ENCODE results near the gene TAX1BP1.
A peak's percentile ranks its signal among the peaks of the same experiment; 100 is the strongest.

TAX1BP1 gene

GRCh38 chr7:27739909-27740448, at the start of gene TAX1BP1:
Gene TAX1BP1 (plus strand): TSS chr7:27740162. CDS start chr7:27748525, 8,363 bp downstream.
- ATAC-seq, result peak; percentile 96
- peak within 1 kb of the TSS; percentile 96 for H3K4me3 Mint-ChIP-seq
- H3K27ac Mint-ChIP-seq, result peak within 1 kb of the TSS; percentile 100
- DNase-seq (ENCODE audit: low spot score in 2 of 2), result peak; percentile 85 to 96
- no peaks in the 10 kb centered on the region for H3K9me3 Mint-ChIP-seq
- peaks cover 38% of the 10 kb centered on the region for H3K4me1 Mint-ChIP-seq
- H3K36me3 Mint-ChIP-seq, result peaks cover 41% of the 10 kb centered on the region

GRCh38 chr7:27690649-27691048, 49.3 kb upstream of the TAX1BP1 start:
- Mint-ChIP-seq H3K27ac (no peak overlapping the region), H3K4me3 (no peak overlapping the region), H3K9me3 (no peaks in the 10 kb centered on the region), H3K4me1 (no peaks in the 10 kb centered on the region), H3K36me3 (no peaks in the 10 kb centered on the region)
- no peak for ATAC-seq
- DNase-seq (ENCODE audit: low spot score in 2 of 2), result no peak

DNA sequence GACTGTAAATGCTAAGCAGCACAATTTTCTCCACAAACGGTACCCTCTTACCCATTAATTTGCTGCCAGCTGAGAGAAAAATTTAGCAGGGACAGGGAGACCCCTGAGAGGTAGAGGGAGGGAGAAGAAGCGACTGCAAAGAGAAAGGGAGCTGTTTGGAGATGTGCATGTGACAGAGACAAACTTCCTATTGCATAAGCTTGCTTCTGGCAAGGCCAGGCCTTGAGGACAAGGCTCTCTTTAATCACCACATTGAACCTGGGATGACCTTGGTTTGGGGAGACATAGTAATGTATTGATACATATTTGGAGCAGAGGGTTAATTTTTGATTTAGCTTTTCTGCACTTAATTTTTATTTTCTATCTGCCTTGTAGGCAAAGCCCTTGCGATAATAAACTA, 46.2 kb upstream of the TAX1BP1 start:
- ATAC-seq (no peak), DNase-seq (ENCODE audit: low spot score in 2 of 2) (no peak)
- Mint-ChIP-seq H3K36me3 (no peaks in the 10 kb centered on the region), H3K4me3 (no peak overlapping the region), H3K9me3 (no peaks in the 10 kb centered on the region), H3K27ac (no peak overlapping the region), H3K4me1 (peaks cover 6% of the 10 kb centered on the region)

DNA sequence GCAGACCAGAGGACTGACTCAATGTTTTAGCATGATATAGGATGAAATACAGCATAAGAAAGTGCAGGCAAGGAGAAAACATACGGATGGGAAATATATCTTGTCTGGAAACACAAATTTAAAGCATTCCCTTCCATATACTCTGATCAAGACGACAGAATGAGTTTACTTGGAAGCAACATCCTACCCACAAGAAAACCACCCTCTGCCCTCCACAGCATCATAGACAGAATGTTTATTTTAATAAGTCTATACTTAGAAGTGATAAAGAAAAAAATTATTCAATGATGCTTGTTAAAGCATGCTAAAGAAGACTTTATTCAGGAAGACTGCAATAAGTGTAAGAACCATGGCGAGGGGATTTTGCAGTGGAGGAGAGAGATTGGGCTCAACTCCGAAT, 44.9 kb upstream of the TAX1BP1 start:
- ATAC-seq (no peak), DNase-seq (ENCODE audit: low spot score in 2 of 2) (no peak)
- Mint-ChIP-seq H3K27ac (no peak overlapping the region), H3K9me3 (no peaks in the 10 kb centered on the region), H3K4me3 (no peak overlapping the region), H3K36me3 (no peaks in the 10 kb centered on the region), H3K4me1 (peaks cover 6% of the 10 kb centered on the region)

DNA sequence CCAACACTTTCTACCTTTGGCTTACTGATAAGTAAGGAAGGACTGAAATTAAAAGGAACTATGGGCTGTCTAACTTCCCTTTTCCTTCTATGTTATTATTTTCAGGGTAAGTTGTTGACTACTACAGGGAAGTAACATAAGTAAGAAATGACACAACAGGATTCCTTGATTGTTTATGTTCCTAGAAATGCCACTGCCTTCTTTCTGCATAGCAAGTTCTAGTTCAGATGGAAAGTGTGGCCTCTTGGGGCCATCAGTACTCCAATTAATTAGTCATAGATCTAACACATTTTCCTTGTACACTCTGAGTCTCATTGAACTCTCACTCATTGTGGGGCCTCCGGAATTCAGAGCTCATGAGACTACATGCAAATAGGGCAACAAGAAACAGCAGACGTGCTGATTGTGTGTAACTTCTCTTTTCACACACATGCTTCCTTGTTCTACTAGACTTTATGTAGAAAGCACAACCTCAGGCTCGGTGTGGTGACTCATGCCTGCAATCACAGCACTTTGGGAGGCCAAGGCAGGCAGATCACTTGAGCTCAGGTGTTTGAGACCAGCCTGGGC, 42.0 kb upstream of the TAX1BP1 start:
- no peak overlapping the region for H3K27ac Mint-ChIP-seq

DNA sequence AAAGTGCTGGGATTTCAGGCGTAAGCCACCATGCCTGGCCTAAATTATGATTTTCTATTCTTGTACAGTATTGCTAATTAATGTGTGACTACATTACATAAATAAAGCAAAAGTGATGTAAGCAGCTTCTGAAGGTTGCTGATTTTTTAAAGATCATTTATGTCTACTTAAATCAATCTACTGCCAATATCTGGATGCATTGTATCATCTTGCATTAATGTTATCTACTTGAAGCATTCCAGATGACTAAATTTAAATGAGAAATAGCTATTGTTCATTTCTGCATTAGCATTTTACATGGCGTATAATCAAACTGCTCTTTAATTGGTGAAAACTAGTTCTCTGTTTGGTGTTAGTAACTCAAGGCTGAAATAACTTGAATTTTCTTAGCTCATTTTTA, 40.2 kb upstream of the TAX1BP1 start:
- H3K4me3 Mint-ChIP-seq, result no peak overlapping the region
- no peak overlapping the region for H3K27ac Mint-ChIP-seq
- H3K9me3 Mint-ChIP-seq, result no peaks in the 10 kb centered on the region
- ATAC-seq (no peak), DNase-seq (ENCODE audit: low spot score in 2 of 2) (no peak)
- no peaks in the 10 kb centered on the region for H3K36me3 Mint-ChIP-seq
- peaks cover 6% of the 10 kb centered on the region for H3K4me1 Mint-ChIP-seq

More for the DNA sequence above, 42.0 kb upstream of the TAX1BP1 start:
- H3K4me1 Mint-ChIP-seq, result peaks cover 6% of the 10 kb centered on the region
- H3K4me3 Mint-ChIP-seq, result no peak overlapping the region
- no peaks in the 10 kb centered on the region for H3K36me3 Mint-ChIP-seq
- H3K9me3 Mint-ChIP-seq, result no peaks in the 10 kb centered on the region
- ATAC-seq (peak; percentile 83), DNase-seq (ENCODE audit: low spot score in 2 of 2) (no peak)

DNA sequence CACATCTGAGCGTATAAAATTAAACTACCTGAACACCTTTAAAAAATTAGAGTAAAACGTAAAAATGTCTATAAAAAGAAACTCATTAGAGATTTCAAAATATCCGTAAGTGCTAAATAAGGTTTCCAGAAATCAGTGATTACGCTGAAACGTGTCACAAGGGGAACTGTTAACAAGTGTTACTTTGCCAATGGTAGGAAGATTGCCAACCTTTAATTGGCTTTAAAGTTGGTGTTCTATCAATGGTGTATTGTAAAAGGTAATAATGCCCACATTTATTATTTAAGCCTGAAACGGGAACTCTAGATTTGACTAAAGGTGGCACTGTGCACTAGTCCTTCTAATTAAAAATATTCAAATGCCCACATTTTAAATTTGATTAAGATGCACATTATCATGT, 39.5 kb upstream of the TAX1BP1 start:
- Mint-ChIP-seq H3K36me3 (no peaks in the 10 kb centered on the region), H3K4me1 (peaks cover 6% of the 10 kb centered on the region), H3K27ac (no peak overlapping the region), H3K9me3 (no peaks in the 10 kb centered on the region), H3K4me3 (no peak overlapping the region)
- no peak for ATAC-seq
- DNase-seq (ENCODE audit: low spot score in 2 of 2), result no peak

- Mint-ChIP-seq H3K4me3 (no peak overlapping the region), H3K36me3 (no peaks in the 10 kb centered on the region), H3K27ac (no peak overlapping the region), H3K4me1 (peaks cover under 1% of the 10 kb centered on the region), H3K9me3 (no peaks in the 10 kb centered on the region)
- DNase-seq (ENCODE audit: low spot score in 2 of 2) (no peak), ATAC-seq (no peak)
Measured at GRCh38 chr7:27703181-27703580, 36.8 kb upstream of the TAX1BP1 start.

DNA sequence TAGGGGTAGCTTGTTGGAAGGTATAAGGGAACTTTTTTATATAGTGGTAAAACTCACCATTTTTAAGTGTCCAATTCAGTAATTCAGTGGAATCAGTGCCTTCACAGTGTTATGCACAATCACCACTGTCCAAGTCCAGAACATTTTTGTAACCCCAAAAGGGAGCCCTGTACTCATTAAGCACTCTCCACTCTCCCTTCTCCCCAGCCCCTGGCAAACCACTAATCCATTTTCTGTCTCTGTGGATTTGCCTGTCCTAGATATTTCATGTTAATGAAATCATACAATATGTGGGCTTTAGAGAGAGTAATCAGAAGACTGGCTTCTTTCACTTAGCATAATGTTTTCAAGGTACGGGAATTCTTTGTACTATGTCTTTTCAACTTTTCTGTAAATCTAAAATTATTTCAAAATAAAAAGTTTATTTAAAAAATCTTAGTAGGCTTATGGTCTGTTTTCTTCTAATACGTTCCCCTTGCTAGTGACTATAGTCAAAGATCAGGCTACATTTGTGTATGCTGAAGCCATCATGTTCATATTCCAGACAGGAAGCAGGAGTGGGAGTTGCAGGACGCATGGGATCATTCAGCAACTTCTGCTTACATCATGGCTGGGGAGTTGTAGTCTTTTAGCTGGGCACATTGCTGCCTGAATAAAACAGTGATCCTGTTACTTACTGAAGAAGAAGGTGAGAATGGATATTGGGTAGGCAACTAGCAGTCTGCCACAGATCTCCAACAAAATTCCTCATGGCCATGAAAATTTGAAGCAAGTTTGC, 35.4 kb upstream of the TAX1BP1 start:
- Mint-ChIP-seq H3K27ac (no peak overlapping the region), H3K36me3 (no peaks in the 10 kb centered on the region), H3K4me1 (peaks cover 8% of the 10 kb centered on the region), H3K4me3 (no peak overlapping the region), H3K9me3 (no peaks in the 10 kb centered on the region)
- ATAC-seq, result no peak
- DNase-seq (ENCODE audit: low spot score in 2 of 2), result no peak

DNA sequence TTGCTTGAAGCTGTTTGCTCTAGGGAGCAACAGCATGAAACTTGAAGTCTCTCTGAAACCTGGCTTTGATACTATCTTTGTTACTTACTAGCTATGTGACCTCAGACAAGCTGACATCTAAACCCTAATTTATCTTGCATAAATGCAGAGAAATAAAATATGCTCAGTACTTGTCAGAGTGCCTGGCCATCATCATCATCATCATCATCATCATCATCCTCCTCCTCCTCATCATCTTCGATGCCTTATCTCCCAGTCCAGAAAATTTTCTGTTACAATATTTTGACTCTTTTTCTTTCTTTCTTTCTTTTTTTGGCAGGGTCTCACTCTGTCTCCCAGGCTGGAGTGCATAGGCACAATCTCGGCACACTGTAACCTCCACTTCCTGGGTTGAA, 34.8 kb upstream of the TAX1BP1 start:
- peaks cover 13% of the 10 kb centered on the region for H3K4me1 Mint-ChIP-seq
- ATAC-seq (no peak), DNase-seq (ENCODE audit: low spot score in 2 of 2) (no peak)
- no peaks in the 10 kb centered on the region for H3K36me3 Mint-ChIP-seq
- H3K9me3 Mint-ChIP-seq, result no peaks in the 10 kb centered on the region
- H3K27ac Mint-ChIP-seq, result no peak overlapping the region
- no peak overlapping the region for H3K4me3 Mint-ChIP-seq

- peaks cover 13% of the 10 kb centered on the region for H3K4me1 Mint-ChIP-seq
- ATAC-seq, result no peak
- H3K36me3 Mint-ChIP-seq, result no peaks in the 10 kb centered on the region
- H3K27ac Mint-ChIP-seq, result no peak overlapping the region
- H3K9me3 Mint-ChIP-seq, result no peaks in the 10 kb centered on the region
- H3K4me3 Mint-ChIP-seq, result no peak overlapping the region
- no peak for DNase-seq (ENCODE audit: low spot score in 2 of 2)
Measured at GRCh38 chr7:27708485-27708884, 31.5 kb upstream of the TAX1BP1 start.

- no peaks in the 10 kb centered on the region for H3K36me3 Mint-ChIP-seq
- no peak overlapping the region for H3K27ac Mint-ChIP-seq
- no peaks in the 10 kb centered on the region for H3K9me3 Mint-ChIP-seq
- DNase-seq (ENCODE audit: low spot score in 2 of 2), result no peak
- no peak overlapping the region for H3K4me3 Mint-ChIP-seq
- peaks cover 13% of the 10 kb centered on the region for H3K4me1 Mint-ChIP-seq
- peak; percentile 83 for ATAC-seq
Measured at GRCh38 chr7:27709137-27710075, 30.6 kb upstream of the TAX1BP1 start.

- H3K36me3 Mint-ChIP-seq, result no peaks in the 10 kb centered on the region
- no peak overlapping the region for H3K4me3 Mint-ChIP-seq
- H3K27ac Mint-ChIP-seq, result no peak overlapping the region
- DNase-seq (ENCODE audit: low spot score in 2 of 2) (no peak), ATAC-seq (no peak)
- H3K4me1 Mint-ChIP-seq, result peaks cover 13% of the 10 kb centered on the region
- H3K9me3 Mint-ChIP-seq, result no peaks in the 10 kb centered on the region
Measured at GRCh38 chr7:27712217-27712616, 27.7 kb upstream of the TAX1BP1 start.

- Mint-ChIP-seq H3K27ac (no peak overlapping the region), H3K36me3 (no peaks in the 10 kb centered on the region), H3K4me3 (no peak overlapping the region), H3K4me1 (peaks cover 2% of the 10 kb centered on the region), H3K9me3 (no peaks in the 10 kb centered on the region)
- ATAC-seq (no peak), DNase-seq (ENCODE audit: low spot score in 2 of 2) (no peak)
Measured at GRCh38 chr7:27714831-27715444, 25.0 kb upstream of the TAX1BP1 start.

GRCh38 chr7:27723085-27723484, 16.9 kb upstream of the TAX1BP1 start:
- no peak overlapping the region for H3K27ac Mint-ChIP-seq
- ATAC-seq (no peak), DNase-seq (ENCODE audit: low spot score in 2 of 2) (no peak)
- H3K4me1 Mint-ChIP-seq, result peaks cover 7% of the 10 kb centered on the region
- H3K4me3 Mint-ChIP-seq, result no peak overlapping the region
- H3K36me3 Mint-ChIP-seq, result no peaks in the 10 kb centered on the region
- H3K9me3 Mint-ChIP-seq, result no peaks in the 10 kb centered on the region

Measured in stimulated activated effector memory CD8-positive, alpha-beta T cell treated with anti-CD3 and anti-CD28 coated beads, Interleukin-12 subunit alpha, Interleukin-12 subunit beta, amount 100 ng/mL, for 72 hours (primary cell).